GM18520 (cell line): ENCODE results near the gene RGPD3.

Source experiments
- ATAC-seq: cut with Tn5 transposase; IDR thresholded peaks from one replicate; pipeline ENCODE4 v1.9.1; 2021; ENCODE audit not compliant: unreplicated experiment

RGPD3 gene

GRCh38 chr2:106343274-106343673, 124.9 kb downstream of the RGPD3 start:
- ATAC-seq = no peak

GRCh38 chr2:106342831-106343251, 125.4 kb downstream of the RGPD3 start:
- no peak for ATAC-seq

- no peak for ATAC-seq
These were observed 126.5 kb downstream of the RGPD3 start for GRCh38 chr2:106341666-106342065.
